Activated CD8-positive, alpha-beta T cell treated with anti-CD3 and anti-CD28 coated beads, Interleukin-2, amount 10 ng/mL, durations not matched to agents 7 days and 5 days (primary cell): ENCODE results near the gene GJC2. TPM values are rescaled to one million over a fixed set of nuclear protein-coding genes. Genes with fewer than 3 reads are reported as not detected.

Experiments used
- ATAC-seq: fragments of 150-1000 bp; cut with Tn5 transposase; one replicate; pipeline ENCODE4 v1.10.0; 2021; ENCODE audit warnings: moderate library complexity
- CTCF ChIA-PET: fragments of 350-600 bp; sonication (Branson Sonifier 250); formaldehyde crosslinking; loops from one replicate; lab custom pipeline; 2021; ENCODE audit warnings: antibody characterized with exemption; lab: Charles Lee
- POLR2A ChIA-PET: fragments of 350-600 bp; sonication (Branson Sonifier 250); formaldehyde crosslinking; loops from one replicate; lab custom pipeline; 2021; ENCODE audit warnings: antibody characterized with exemption; lab: Charles Lee
- DNase-seq: peaks from one replicate; pipeline ENCODE4 v3.0.0-alpha.2; 2020
- H3K27ac Mint-ChIP-seq: one replicate; pipeline ENCODE4 v1.8.0; 2021; ENCODE audit warnings: mild to moderate bottlenecking, mixed read lengths
- H3K27me3 Mint-ChIP-seq: one replicate; pipeline ENCODE4 v1.8.0; 2021; ENCODE audit warnings: low read depth, mixed read lengths
- H3K36me3 Mint-ChIP-seq: one replicate; pipeline ENCODE4 v1.8.0; 2021; ENCODE audit warnings: low read depth, mixed read lengths
- H3K4me1 Mint-ChIP-seq: one replicate; pipeline ENCODE4 v1.8.0; 2021; ENCODE audit warnings: low read depth, mixed read lengths
- H3K4me3 Mint-ChIP-seq: one replicate; pipeline ENCODE4 v1.8.0; 2021; ENCODE audit warnings: mild to moderate bottlenecking, mixed read lengths
- H3K9me3 Mint-ChIP-seq: one replicate; pipeline ENCODE4 v1.8.0; 2022; ENCODE audit warnings: mixed read lengths; ENCODE audit not compliant: insufficient read depth
- total RNA-seq, 2 experiments: library from RNA; stranded (reverse); gene quantifications; one replicate each; pipeline ENCODE4 v1.2.3, GENCODE V29; 2021

The GJC2 gene
- total RNA-seq, 2 experiments from 2014 or later: 4.1 to 4.4 TPM

- H3K36me3 Mint-ChIP-seq: no peaks in the 10 kb centered on the region
- DNase-seq (no peak), ATAC-seq (no peak)
- POLR2A ChIA-PET: no interaction called here
- peaks cover 6% of the 10 kb centered on the region for H3K27me3 Mint-ChIP-seq
- no peaks in the 10 kb centered on the region for H3K4me1 Mint-ChIP-seq
- H3K4me3 Mint-ChIP-seq: no peak within 1 kb of the TSS
- H3K9me3 Mint-ChIP-seq: no peaks in the 10 kb centered on the region
- CTCF ChIA-PET: interaction anchor here (1.2 kb wide), 1 partner anchor 293 kb away, joined by 3 read pairs; no protein-coding TSS in a partner anchor
- H3K27ac Mint-ChIP-seq: no peak within 1 kb of the TSS
These were observed 58.4 kb downstream of the GJC2 start, which contains the start of gene OBSCN for GRCh38 chr1:228207851-228208821. OBSCN (plus strand) TSS chr1:228208044; CDS start chr1:228211784, 3,740 bp downstream.

GRCh38 chr1:228208831-228209551, 59.3 kb downstream of the GJC2 start:
- ATAC-seq (no peak), DNase-seq (no peak)
- H3K9me3 Mint-ChIP-seq: no peaks in the 10 kb centered on the region
- peaks cover 5% of the 10 kb centered on the region for H3K27me3 Mint-ChIP-seq
- H3K4me3 Mint-ChIP-seq: no peak overlapping the region
- no peak overlapping the region for H3K27ac Mint-ChIP-seq
- CTCF ChIA-PET: interaction anchor here (1.2 kb wide), 1 partner anchor 292 kb away, joined by 3 read pairs; no protein-coding TSS in a partner anchor
- POLR2A ChIA-PET: no interaction called here
- H3K4me1 Mint-ChIP-seq: peaks cover 4% of the 10 kb centered on the region
- no peaks in the 10 kb centered on the region for H3K36me3 Mint-ChIP-seq

Other genes starting within 250 kb of the GJC2 start
- gene WNT9A, start 202.0 kb upstream of the GJC2 start, total RNA-seq: not detected
- gene WNT3A, start 142.9 kb upstream of the GJC2 start, total RNA-seq: not detected
- 100 to 1,000 TPM; 313 to 322 TPM for gene ARF1, start 67.2 kb upstream of the GJC2 start, total RNA-seq
- 10 to 100 TPM; 24.7 to 25.6 TPM for gene C1orf35, start 46.6 kb upstream of the GJC2 start, total RNA-seq
- 10 to 100 TPM; 51.1 to 60.7 TPM for gene MRPL55, start 40.6 kb upstream of the GJC2 start, total RNA-seq
- 100 to 1,000 TPM; 339 to 344 TPM for gene GUK1, start 9.7 kb upstream of the GJC2 start, total RNA-seq
- 1 to 10 TPM; 7.5 to 8.9 TPM for gene IBA57, start 15.9 kb downstream of the GJC2 start, total RNA-seq
- 10 to 100 TPM; 12.3 to 14.4 TPM for gene OBSCN, start 58.1 kb downstream of the GJC2 start, total RNA-seq